Uterus (tissue), 2 donors: ENCODE measurements around the gene IL23R.

Source experiments
- CTCF ChIP-seq, 4 experiments: fragments of 200-600 bp in 2 of 4; fragments of 450-650 bp in 2 of 4; sonication (generic) in 2 of 4; IDR thresholded peaks; one replicate each; pipeline ENCODE4 v1.5.1; 2016 to 2019; ENCODE audit warnings: antibody characterized with exemption in 4 of 4, mild to moderate bottlenecking in 2 of 4, moderate library complexity in 1 of 4
- POLR2A ChIP-seq, 2 donors: fragments of 450-650 bp; IDR thresholded peaks; one replicate each; pipeline ENCODE4 v1.6.1; 2016; ENCODE audit warnings: antibody characterized with exemption in 2 of 2, mild to moderate bottlenecking in 1 of 2, moderate library complexity in 1 of 2

- TF ChIP-seq CTCF (IDR thresholded peaks at IDR 0.05) (no peak), POLR2A (IDR thresholded peaks at IDR 0.05) (no peak)
Observed at GRCh38 chr1:67298762-67299161, 132.5 kb downstream of the IL23R start.
